Measurements from ENCODE around the gene NNMT. TPM values are rescaled to one million over a fixed set of nuclear protein-coding genes. Genes with fewer than 3 reads are reported as not detected.

Gene NNMT
- total RNA-seq, 1 experiment from 2014 or later: not detected

DNA sequence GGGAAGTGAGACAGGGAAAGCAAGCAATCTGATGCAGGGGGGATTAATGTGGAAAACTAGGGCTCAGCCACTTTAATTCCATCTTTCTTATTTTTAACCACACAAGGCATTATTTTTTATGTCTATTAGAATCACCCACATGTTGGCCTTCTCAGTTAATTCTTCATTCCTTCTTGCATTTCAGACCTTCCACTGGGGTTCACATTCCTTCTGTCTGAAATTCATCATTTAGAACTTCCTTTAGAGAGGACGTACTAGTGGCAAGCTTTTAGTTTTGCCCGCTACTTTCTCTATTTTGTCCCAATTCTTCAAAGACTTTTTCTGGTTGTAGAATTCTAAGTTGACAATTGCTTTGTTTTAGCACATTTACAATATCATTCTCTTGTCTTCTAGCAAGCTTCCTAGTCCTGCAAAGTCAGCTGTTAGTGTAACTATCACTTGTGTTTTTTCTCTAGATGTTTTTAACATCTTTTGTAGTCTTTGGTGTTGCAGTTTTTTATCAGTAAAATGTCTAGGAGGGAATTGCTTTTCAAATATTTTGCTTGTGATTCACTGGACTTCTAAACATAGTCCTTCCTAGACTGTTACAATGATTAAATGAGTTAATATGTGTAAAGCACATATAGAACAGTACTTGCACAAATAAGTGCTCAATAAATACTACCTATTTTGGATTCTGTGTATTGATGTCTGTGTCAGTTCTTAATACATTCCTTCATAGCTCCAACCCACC is 5.5 kb upstream of the NNMT start (continued):
- TF ChIP-seq, protein P1, sequence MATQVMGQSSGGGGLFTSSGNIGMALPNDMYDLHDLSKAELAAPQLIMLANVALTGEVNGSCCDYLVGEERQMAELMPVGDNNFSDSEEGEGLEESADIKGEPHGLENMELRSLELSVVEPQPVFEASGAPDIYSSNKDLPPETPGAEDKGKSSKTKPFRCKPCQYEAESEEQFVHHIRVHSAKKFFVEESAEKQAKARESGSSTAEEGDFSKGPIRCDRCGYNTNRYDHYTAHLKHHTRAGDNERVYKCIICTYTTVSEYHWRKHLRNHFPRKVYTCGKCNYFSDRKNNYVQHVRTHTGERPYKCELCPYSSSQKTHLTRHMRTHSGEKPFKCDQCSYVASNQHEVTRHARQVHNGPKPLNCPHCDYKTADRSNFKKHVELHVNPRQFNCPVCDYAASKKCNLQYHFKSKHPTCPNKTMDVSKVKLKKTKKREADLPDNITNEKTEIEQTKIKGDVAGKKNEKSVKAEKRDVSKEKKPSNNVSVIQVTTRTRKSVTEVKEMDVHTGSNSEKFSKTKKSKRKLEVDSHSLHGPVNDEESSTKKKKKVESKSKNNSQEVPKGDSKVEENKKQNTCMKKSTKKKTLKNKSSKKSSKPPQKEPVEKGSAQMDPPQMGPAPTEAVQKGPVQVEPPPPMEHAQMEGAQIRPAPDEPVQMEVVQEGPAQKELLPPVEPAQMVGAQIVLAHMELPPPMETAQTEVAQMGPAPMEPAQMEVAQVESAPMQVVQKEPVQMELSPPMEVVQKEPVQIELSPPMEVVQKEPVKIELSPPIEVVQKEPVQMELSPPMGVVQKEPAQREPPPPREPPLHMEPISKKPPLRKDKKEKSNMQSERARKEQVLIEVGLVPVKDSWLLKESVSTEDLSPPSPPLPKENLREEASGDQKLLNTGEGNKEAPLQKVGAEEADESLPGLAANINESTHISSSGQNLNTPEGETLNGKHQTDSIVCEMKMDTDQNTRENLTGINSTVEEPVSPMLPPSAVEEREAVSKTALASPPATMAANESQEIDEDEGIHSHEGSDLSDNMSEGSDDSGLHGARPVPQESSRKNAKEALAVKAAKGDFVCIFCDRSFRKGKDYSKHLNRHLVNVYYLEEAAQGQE (IDR thresholded peaks at IDR 0.05; ENCODE audit: low read depth): no peak
- TF ChIP-seq SIN3A (IDR thresholded peaks at IDR 0.05; ENCODE audit: low read depth) (no peak), SP1 (IDR thresholded peaks at IDR 0.05; ENCODE audit: low read depth) (no peak), CBX3 (IDR thresholded peaks at IDR 0.05; ENCODE audit: low read depth) (no peak), ZFX (IDR thresholded peaks at IDR 0.05) (no peak), CEBPB (IDR thresholded peaks at IDR 0.05; ENCODE audit: low read depth) (no peak), POLR2A (IDR thresholded peaks at IDR 0.05; ENCODE audit: borderline replicate concordance, extremely low read depth, insufficient read depth, insufficient read length) (no peak), EZH2 (IDR thresholded peaks at IDR 0.05) (no peak)

DNA sequence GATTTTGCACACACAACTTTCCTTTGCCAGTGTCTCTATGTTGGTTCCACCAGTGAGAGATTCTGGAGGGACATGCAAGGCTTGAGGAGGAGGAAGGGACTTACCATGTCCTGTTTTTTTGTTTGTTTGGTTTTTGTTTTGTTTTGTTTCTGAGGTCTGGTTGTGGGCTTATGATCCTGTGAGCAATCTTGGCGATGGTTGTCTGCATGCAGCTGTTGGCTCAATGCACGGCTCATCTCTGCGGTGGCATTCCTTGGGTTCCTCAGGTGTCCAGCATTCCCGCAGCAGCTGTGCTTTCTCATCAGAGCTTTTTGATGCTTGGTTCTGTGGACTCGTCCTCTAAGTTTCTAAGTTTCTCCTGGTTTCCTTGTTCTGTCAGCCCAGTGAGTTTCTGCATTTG is 4.8 kb upstream of the NNMT start:
- intact Hi-C loops (cut with micrococcal nuclease): no loop called here
- Histone ChIP-seq H3K4me2 (ENCODE audit: low read length) (no peak overlapping the region), H3K27me3 (ENCODE audit: insufficient read depth, low read length) (peaks cover 17% of the 10 kb centered on the region; the same call in 1 of the 2 replicates), H3K4me3 (replicated peaks in 1 of 2; ENCODE audit: low read depth in 1 of 2, low read length in 2 of 2) (no peak overlapping the region), H4K20me1 (ENCODE audit: insufficient read depth) (no peaks in the 10 kb centered on the region), H3K9me3 (ENCODE audit: control insufficient read depth in 1 of 2, insufficient read depth in 1 of 2, low read depth in 1 of 2, low read length in 2 of 2) (no peaks in the 10 kb centered on the region), H3K9ac (ENCODE audit: low read length) (no peak overlapping the region), H3K79me2 (ENCODE audit: insufficient read depth, low read length) (no peaks in the 10 kb centered on the region), H3K4me1 (ENCODE audit: control insufficient read depth in 1 of 2, insufficient read depth in 2 of 2, low read length in 2 of 2) (no peaks in the 10 kb centered on the region), H2AFZ (ENCODE audit: low read depth, low read length, poor library complexity, severe bottlenecking) (no peak overlapping the region), H3K27ac (ENCODE audit: low read depth, low read length) (no peak overlapping the region), H3K9me2 (ENCODE audit: insufficient read depth) (no peaks in the 10 kb centered on the region), H3K36me3 (ENCODE audit: control insufficient read depth in 1 of 2, insufficient read depth in 2 of 2, low read length in 2 of 2) (no peaks in the 10 kb centered on the region)
- no TSS peak for BruUV-seq (replicated peaks)
- DNase-seq (ENCODE audit: low read depth, low spot score): no peak
- POLR2A ChIA-PET: no interaction called here
- no peak for ATAC-seq
- CTCF ChIA-PET: no interaction called here
- RAD21 ChIA-PET (ENCODE audit: low non-redundant PET in 1 of 2, low total read pairs in 2 of 2, uncharacterized antibody in 2 of 2, unreplicated experiment in 2 of 2): no interaction called here
- no peak for TF ChIP-seq POLR2AphosphoS5 (IDR thresholded peaks at IDR 0.05; ENCODE audit: low read depth, low read length)
- no peak for TF ChIP-seq SP1 (IDR thresholded peaks at IDR 0.05; ENCODE audit: low read depth)
- no peak for TF ChIP-seq ELF1 (IDR thresholded peaks at IDR 0.05; ENCODE audit: borderline replicate concordance, low read depth)
- TF ChIP-seq CEBPB (IDR thresholded peaks at IDR 0.05; ENCODE audit: low read depth): no peak
- TF ChIP-seq, protein P2, sequence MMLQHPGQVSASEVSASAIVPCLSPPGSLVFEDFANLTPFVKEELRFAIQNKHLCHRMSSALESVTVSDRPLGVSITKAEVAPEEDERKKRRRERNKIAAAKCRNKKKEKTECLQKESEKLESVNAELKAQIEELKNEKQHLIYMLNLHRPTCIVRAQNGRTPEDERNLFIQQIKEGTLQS (IDR thresholded peaks at IDR 0.05): no peak
- no peak for TF ChIP-seq FOSL1 (IDR thresholded peaks at IDR 0.05; ENCODE audit: low read depth)
- no peak for TF ChIP-seq EZH2 (IDR thresholded peaks at IDR 0.05)
- TF ChIP-seq ZFX (IDR thresholded peaks at IDR 0.05): no peak
- TF ChIP-seq, protein P3, sequence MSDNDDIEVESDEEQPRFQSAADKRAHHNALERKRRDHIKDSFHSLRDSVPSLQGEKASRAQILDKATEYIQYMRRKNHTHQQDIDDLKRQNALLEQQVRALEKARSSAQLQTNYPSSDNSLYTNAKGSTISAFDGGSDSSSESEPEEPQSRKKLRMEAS (IDR thresholded peaks at IDR 0.05): no peak
- no peak for TF ChIP-seq ZNF274 (IDR thresholded peaks at IDR 0.05; ENCODE audit: low read depth, low read length)
- TF ChIP-seq, protein P1 (IDR thresholded peaks at IDR 0.05; ENCODE audit: low read depth): no peak
- TF ChIP-seq CBX3 (IDR thresholded peaks at IDR 0.05; ENCODE audit: low read depth): no peak
- TF ChIP-seq JUND (IDR thresholded peaks at IDR 0.05): no peak
- no peak for TF ChIP-seq RAD21 (IDR thresholded peaks at IDR 0.05; ENCODE audit: low read depth)

All from HCT116 (cell line).